22Rv1 (cell line): ENCODE measurements around the gene ROBO4.

Experiments
- ZFX ChIP-seq: fragments of 450-650 bp; IDR thresholded peaks from 2 replicates; pipeline ENCODE4 v1.6.1; 2017; ENCODE audit warnings: antibody characterized with exemption, borderline replicate concordance
- TF ChIP-seq, protein P1 (sequence below): fragments of 450-650 bp; IDR thresholded peaks from 2 replicates; pipeline ENCODE4 v1.5.1; 2017; ENCODE audit warnings: mild to moderate bottlenecking

DNA sequence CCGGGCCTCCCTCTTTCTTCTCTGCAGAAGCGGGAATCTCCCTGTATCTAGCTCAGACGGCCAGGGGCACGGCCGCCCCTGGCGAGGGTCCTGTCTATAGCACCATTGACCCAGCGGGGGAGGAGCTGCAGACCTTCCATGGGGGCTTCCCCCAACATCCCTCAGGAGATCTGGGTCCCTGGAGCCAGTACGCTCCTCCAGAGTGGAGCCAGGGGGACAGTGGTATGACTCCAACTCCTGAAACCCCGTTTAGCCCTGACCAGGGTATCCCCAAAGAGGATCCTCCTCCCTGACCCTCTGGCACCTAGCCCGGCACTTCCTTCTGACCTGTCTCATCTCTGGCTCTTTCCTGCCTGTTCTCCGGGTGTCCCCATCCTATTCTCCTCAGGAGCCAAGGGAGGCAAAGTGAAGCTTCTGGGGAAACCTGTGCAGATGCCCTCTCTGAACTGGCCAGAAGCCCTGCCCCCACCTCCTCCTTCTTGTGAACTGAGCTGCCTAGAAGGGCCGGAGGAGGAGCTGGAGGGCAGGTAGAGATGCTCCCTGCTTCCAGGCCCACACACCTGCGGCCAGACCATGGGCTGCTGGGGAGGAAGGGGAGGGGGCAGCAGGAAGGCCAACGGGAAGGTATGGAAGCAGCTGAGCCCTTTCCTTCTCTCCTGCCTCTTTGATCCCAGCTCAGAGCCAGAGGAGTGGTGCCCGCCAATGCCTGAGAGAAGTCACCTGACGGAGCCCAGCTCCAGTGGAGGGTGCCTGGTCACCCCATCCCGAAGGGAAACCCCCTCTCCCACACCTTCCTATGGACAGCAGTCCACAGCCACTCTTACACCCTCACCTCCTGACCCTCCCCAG is 19.5 kb downstream of the ROBO4 start:
- TF ChIP-seq, protein P1, sequence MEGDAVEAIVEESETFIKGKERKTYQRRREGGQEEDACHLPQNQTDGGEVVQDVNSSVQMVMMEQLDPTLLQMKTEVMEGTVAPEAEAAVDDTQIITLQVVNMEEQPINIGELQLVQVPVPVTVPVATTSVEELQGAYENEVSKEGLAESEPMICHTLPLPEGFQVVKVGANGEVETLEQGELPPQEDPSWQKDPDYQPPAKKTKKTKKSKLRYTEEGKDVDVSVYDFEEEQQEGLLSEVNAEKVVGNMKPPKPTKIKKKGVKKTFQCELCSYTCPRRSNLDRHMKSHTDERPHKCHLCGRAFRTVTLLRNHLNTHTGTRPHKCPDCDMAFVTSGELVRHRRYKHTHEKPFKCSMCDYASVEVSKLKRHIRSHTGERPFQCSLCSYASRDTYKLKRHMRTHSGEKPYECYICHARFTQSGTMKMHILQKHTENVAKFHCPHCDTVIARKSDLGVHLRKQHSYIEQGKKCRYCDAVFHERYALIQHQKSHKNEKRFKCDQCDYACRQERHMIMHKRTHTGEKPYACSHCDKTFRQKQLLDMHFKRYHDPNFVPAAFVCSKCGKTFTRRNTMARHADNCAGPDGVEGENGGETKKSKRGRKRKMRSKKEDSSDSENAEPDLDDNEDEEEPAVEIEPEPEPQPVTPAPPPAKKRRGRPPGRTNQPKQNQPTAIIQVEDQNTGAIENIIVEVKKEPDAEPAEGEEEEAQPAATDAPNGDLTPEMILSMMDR: no peak
- no peak for TF ChIP-seq ZFX
